Uterus (tissue), 2 donors: ENCODE measurements around the gene SYT14.

ENCODE experiments used
- POLR2A ChIP-seq, 2 donors: fragments of 450-650 bp; IDR thresholded peaks; one replicate each; pipeline ENCODE4 v1.6.1; 2016; ENCODE audit warnings: antibody characterized with exemption in 2 of 2, mild to moderate bottlenecking in 1 of 2, moderate library complexity in 1 of 2
- TF ChIP-seq, protein P1 (sequence below), 4 experiments: fragments of 200-600 bp in 2 of 4; fragments of 450-650 bp in 2 of 4; sonication (generic) in 2 of 4; IDR thresholded peaks; one replicate each; pipeline ENCODE4 v1.5.1; 2016 to 2019; ENCODE audit warnings: antibody characterized with exemption in 4 of 4, mild to moderate bottlenecking in 2 of 4, moderate library complexity in 1 of 4

DNA sequence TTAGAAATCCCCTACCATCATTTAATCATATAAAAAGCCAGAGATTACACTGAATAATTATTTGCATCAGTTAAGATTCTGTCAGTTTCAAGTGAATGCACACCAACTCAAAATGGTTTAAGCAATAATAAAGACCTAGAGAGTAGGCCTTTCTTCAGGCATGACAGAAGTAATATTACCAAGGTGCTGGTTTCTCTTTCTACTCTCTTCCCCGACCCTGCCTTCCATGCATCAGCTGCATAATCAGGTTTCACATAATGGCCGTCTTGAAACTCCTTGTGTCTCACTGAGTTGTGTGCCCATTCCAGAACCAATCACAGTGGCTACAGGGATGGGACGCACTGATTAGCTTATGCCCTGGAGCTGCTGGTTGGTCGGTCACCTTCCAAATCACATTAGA is 191.1 kb downstream of the SYT14 start:
- TF ChIP-seq, protein P1, sequence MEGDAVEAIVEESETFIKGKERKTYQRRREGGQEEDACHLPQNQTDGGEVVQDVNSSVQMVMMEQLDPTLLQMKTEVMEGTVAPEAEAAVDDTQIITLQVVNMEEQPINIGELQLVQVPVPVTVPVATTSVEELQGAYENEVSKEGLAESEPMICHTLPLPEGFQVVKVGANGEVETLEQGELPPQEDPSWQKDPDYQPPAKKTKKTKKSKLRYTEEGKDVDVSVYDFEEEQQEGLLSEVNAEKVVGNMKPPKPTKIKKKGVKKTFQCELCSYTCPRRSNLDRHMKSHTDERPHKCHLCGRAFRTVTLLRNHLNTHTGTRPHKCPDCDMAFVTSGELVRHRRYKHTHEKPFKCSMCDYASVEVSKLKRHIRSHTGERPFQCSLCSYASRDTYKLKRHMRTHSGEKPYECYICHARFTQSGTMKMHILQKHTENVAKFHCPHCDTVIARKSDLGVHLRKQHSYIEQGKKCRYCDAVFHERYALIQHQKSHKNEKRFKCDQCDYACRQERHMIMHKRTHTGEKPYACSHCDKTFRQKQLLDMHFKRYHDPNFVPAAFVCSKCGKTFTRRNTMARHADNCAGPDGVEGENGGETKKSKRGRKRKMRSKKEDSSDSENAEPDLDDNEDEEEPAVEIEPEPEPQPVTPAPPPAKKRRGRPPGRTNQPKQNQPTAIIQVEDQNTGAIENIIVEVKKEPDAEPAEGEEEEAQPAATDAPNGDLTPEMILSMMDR (IDR thresholded peaks at IDR 0.05) = no peak
- TF ChIP-seq POLR2A (IDR thresholded peaks at IDR 0.05) = no peak
